ENCODE measurements around the gene CFAP126.
"Not testable (repeated sequence)": the region's sequence is repeated elsewhere in the genome, so short reads cannot be mapped to it uniquely, and the experiment has no call there.

Gene CFAP126

DNA sequence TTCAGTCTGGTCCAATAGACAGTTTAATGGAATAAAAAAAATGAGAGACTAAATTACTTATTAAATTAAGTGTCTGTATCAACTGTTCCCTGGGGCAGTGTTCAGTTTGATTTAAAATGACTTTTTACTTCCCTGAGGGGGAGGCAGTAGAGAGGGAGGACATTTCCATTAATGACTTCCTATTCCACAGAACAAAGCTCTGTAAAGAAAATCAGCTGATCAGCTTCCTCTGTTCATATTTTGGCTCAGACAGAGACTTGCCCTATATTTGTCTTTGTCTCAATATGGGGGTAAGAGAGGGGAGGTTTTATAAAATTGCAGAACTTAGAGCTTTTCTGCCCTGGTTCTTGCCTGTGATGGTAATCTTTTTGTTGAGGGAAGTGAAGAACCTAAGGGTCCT is 8.4 kb downstream of the CFAP126 start:
- H3K36me3 ChIP-seq, result peaks cover 31 to 72% (median 49%) of the 10 kb centered on the region in 11 experiments
- H3K9me3 ChIP-seq (replicated peaks in 1 of 11), result no peaks in the 10 kb centered on the region
- peaks cover 0 to 25% (median 16%) of the 10 kb centered on the region in 10 experiments; a peak in 13 of 20 replicates for H3K4me1 ChIP-seq
- no peak overlapping the region; a peak in 1 of 20 replicates for H3K4me3 ChIP-seq
- H3K9ac ChIP-seq, result peak overlapping the region in 3 of 11 experiments; percentile 48 to 60 (median 54); a peak in 4 of 22 replicates
- TF ChIP-seq Cebpa-rat (IDR thresholded peaks at IDR 0.05), result no peak
- no peaks in the 10 kb centered on the region for H4K20me1 ChIP-seq
- H3K4me2 ChIP-seq, result peak overlapping the region in 4 of 11 experiments; percentile 4 to 86 (median 61); a peak in 6 of 22 replicates
- no peaks in the 10 kb centered on the region for H3K27me3 ChIP-seq
- peak overlapping the region in 4 of 11 experiments; percentile 24 to 78 (median 68); a peak in 7 of 22 replicates for H3K27ac ChIP-seq

DNA sequence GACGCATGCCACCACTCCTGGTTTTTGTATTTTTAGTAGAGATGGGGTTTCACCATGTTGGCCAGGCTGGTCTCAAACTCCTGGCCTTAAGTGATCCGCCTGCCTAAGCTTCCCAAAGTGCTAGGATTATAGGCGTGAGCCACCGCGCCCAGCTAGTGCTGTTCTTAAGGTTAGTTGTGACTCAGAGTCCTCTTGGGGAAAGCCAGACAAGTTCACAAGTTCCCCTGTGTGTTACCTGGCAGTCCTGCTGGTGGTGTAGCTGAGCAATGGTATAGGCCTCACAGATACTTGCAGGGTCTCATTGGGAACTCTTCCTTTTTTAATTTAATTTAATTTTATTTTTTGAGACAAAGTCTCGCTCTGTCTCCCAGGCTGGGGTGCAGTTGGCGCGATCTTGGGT is 10.6 kb downstream of the CFAP126 start:
- H3K36me3 ChIP-seq, result peaks cover 24 to 75% (median 49%) of the 10 kb centered on the region in 11 experiments
- H3K4me3 ChIP-seq, result no peak overlapping the region
- no peak overlapping the region for H3K9ac ChIP-seq
- no peak for TF ChIP-seq Cebpa-rat (IDR thresholded peaks at IDR 0.05)
- H3K27me3 ChIP-seq, result no peaks in the 10 kb centered on the region
- H3K27ac ChIP-seq, result no peak overlapping the region
- 0 out of 22 replicates have a peak overlapping the region, but pooled peaks of 1 of the 11 experiments have one; percentile 26 for H3K4me2 ChIP-seq
- H4K20me1 ChIP-seq, result no peaks in the 10 kb centered on the region
- H3K4me1 ChIP-seq, result peaks cover 0 to 29% (median 17%) of the 10 kb centered on the region in 10 experiments; a peak in 17 of 20 replicates
- H3K9me3 ChIP-seq (replicated peaks in 1 of 11), result no peaks in the 10 kb centered on the region

DNA sequence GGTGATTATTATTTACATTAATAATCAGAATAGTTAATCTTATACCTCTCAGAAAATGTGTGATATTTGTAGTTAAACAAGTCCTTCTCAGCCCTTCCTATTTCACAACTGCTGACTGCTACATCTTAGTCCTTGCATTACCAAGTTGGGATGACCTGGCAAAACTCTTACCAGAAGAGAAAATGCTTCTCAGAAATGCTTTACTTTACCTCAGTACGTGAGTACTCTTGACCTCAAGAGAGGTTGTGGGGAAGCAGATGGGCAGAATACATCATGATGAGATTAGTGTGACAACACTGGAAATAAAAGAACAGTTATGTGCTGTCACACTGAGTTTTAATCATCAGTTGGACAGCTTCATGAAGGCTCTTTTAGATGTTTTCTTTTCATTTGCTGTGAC is 16.2 kb downstream of the CFAP126 start:
- H3K36me3 ChIP-seq, result peaks cover 12 to 54% (median 27%) of the 10 kb centered on the region in 11 experiments
- TF ChIP-seq Cebpa-rat (IDR thresholded peaks at IDR 0.05), result no peak
- no peaks in the 10 kb centered on the region for H3K27me3 ChIP-seq
- H4K20me1 ChIP-seq, result no peaks in the 10 kb centered on the region
- H3K27ac ChIP-seq, result peak overlapping the region in 9 of 11 experiments; percentile 12 to 75 (median 56); a peak in 17 of 22 replicates
- peak overlapping the region in 2 of 11 experiments; percentile 16 to 40; a peak in 3 of 22 replicates for H3K9ac ChIP-seq
- H3K4me1 ChIP-seq, result peaks cover 25 to 45% (median 35%) of the 10 kb centered on the region in 10 experiments
- no peak overlapping the region for H3K4me3 ChIP-seq
- H3K4me2 ChIP-seq, result peak overlapping the region; percentile 34 to 74 (median 69)
- no peaks in the 10 kb centered on the region for H3K9me3 ChIP-seq (replicated peaks in 1 of 11)

GRCh38 chr1:161350671-161351070 is 17.0 kb downstream of the CFAP126 start:
- Histone ChIP-seq H3K9me3 (replicated peaks in 1 of 11) (no peaks in the 10 kb centered on the region), H3K4me1 (peaks cover 25 to 40% (median 33%) of the 10 kb centered on the region in 10 experiments), H4K20me1 (no peaks in the 10 kb centered on the region), H3K27me3 (no peaks in the 10 kb centered on the region), H3K4me3 (no peak overlapping the region), H3K4me2 (peak overlapping the region; percentile 62 to 74 (median 70)), H3K36me3 (peaks cover 12 to 55% (median 29%) of the 10 kb centered on the region in 11 experiments), H3K27ac (peak overlapping the region; percentile 21 to 75 (median 56); a peak in 21 of 22 replicates), H3K9ac (peak overlapping the region in 4 of 11 experiments; percentile 19 to 38 (median 26); a peak in 2 of 22 replicates)
- TF ChIP-seq Cebpa-rat (IDR thresholded peaks at IDR 0.05), result no peak

- TF ChIP-seq Cebpa-rat (IDR thresholded peaks at IDR 0.05), result no peak
- H3K27me3 ChIP-seq, result no peaks in the 10 kb centered on the region
- no peak overlapping the region for H3K4me2 ChIP-seq
- no peaks in the 10 kb centered on the region for H3K4me1 ChIP-seq
- H3K27ac ChIP-seq, result no peak overlapping the region
- peaks cover 58 to 99% (median 84%) of the 10 kb centered on the region in 11 experiments for H3K36me3 ChIP-seq
- H3K9ac ChIP-seq, result no peak overlapping the region
- no peaks in the 10 kb centered on the region for H4K20me1 ChIP-seq
- H3K9me3 ChIP-seq (replicated peaks in 1 of 11), result no peaks in the 10 kb centered on the region
- no peak overlapping the region for H3K4me3 ChIP-seq
Measured at GRCh38 chr1:161342821-161343220, 24.9 kb downstream of the CFAP126 start.

- Histone ChIP-seq H3K36me3 (peaks cover 59 to 100% (median 87%) of the 10 kb centered on the region in 11 experiments), H3K9me3 (replicated peaks in 1 of 11) (no peaks in the 10 kb centered on the region), H3K4me1 (no peaks in the 10 kb centered on the region), H4K20me1 (no peaks in the 10 kb centered on the region), H3K27me3 (no peaks in the 10 kb centered on the region), H3K9ac (no peak overlapping the region), H3K27ac (no peak overlapping the region), H3K4me3 (no peak overlapping the region), H3K4me2 (no peak overlapping the region)
- no peak for TF ChIP-seq Cebpa-rat (IDR thresholded peaks at IDR 0.05)
Measured at GRCh38 chr1:161342177-161342576, 25.5 kb downstream of the CFAP126 start.

GRCh38 chr1:161335796-161336195 is 31.9 kb downstream of the CFAP126 start:
- Histone ChIP-seq H3K9me3 (replicated peaks in 1 of 11) (no peaks in the 10 kb centered on the region), H3K4me3 (no peak overlapping the region), H3K4me2 (no peak overlapping the region), H3K27ac (no peak overlapping the region), H3K36me3 (peaks cover 65 to 100% (median 90%) of the 10 kb centered on the region in 11 experiments), H3K9ac (no peak overlapping the region), H3K4me1 (no peaks in the 10 kb centered on the region), H3K27me3 (no peaks in the 10 kb centered on the region), H4K20me1 (no peaks in the 10 kb centered on the region)
- no peak for TF ChIP-seq Cebpa-rat (IDR thresholded peaks at IDR 0.05)

DNA sequence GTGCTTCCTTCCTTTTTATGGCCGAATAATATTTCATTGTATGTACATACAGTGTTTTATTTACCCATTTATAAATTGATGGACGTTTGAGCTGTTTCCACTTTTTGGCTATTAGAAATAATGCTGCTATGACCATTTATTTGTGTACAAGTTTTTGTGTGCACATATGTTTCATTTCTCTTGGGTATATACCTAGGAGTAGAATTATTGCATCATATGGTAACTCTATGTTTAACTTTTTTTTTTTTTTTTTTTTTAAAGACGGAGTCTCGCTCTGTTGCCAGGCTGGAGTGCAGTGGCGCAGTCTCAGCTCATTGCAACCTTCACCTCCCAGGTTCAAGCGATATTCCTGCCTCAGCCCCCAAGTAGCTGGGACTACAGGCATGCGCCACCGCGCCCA is 34.5 kb downstream of the CFAP126 start:
- no peak overlapping the region for H3K4me2 ChIP-seq
- no peak overlapping the region for H3K27ac ChIP-seq
- no peaks in the 10 kb centered on the region for H4K20me1 ChIP-seq
- TF ChIP-seq Cebpa-rat (IDR thresholded peaks at IDR 0.05), result 0 out of 22 replicates have a peak, but pooled peaks of 2 of the 11 experiments have one; percentile 9 to 20
- no peaks in the 10 kb centered on the region for H3K9me3 ChIP-seq (replicated peaks in 1 of 11)
- H3K4me3 ChIP-seq, result no peak overlapping the region
- no peaks in the 10 kb centered on the region for H3K4me1 ChIP-seq
- no peak overlapping the region for H3K9ac ChIP-seq
- no peaks in the 10 kb centered on the region for H3K27me3 ChIP-seq
- peaks cover 69 to 100% (median 92%) of the 10 kb centered on the region in 11 experiments for H3K36me3 ChIP-seq

DNA sequence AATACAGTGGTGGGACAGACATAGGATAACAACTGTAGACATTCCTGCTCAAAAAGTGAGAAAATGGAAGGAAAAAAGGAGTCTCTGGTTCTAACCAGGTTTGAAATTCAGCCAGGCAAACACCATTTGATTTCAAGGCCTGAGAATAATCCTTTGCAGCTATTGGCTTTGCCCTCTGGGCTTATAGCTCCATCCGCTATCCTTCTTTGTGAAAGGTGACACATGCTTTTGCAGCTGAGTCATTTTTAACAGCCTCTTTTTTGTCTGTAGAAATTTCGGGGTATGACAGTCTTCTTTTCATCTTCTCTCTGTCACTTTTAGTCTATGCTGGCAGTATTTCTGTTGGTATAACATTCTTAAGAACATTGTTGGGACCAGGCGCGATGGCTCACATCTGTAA is 37.3 kb downstream of the CFAP126 start:
- H3K9me3 ChIP-seq (replicated peaks in 1 of 11), result no peaks in the 10 kb centered on the region
- H3K27me3 ChIP-seq, result no peaks in the 10 kb centered on the region
- no peaks in the 10 kb centered on the region; a peak in 1 of 22 replicates for H4K20me1 ChIP-seq
- H3K4me2 ChIP-seq, result no peak overlapping the region
- H3K36me3 ChIP-seq, result peaks cover 92 to 100% (median 97%) of the 10 kb centered on the region in 11 experiments
- no peak overlapping the region for H3K4me3 ChIP-seq
- TF ChIP-seq Cebpa-rat (IDR thresholded peaks at IDR 0.05), result no peak
- no peaks in the 10 kb centered on the region for H3K4me1 ChIP-seq
- H3K27ac ChIP-seq, result no peak overlapping the region
- no peak overlapping the region for H3K9ac ChIP-seq

DNA sequence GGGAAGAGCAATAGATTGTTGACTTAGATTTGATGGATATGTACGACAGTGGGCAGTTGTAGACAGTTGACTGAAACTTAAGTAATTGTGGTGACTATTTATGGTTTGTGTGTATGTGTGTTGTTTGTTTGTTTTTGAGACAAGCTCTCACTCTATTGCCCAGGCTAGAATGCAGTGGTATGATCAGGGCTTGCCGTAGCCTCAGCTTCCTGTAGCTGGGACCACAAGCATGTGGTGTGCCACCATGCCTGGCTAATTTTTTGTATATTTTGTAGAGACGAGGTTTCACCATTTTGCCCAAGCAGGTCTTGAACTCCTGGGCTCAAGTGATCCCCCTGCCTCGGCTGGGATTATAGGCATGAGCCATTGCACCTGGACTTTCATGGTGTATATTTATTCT is 43.7 kb downstream of the CFAP126 start:
- peaks cover 0 to 4% (median 0%) of the 10 kb centered on the region in 11 experiments; a peak in 3 of 22 replicates for H4K20me1 ChIP-seq
- H3K9me3 ChIP-seq (replicated peaks in 1 of 11), result no peaks in the 10 kb centered on the region
- no peak for TF ChIP-seq Cebpa-rat (IDR thresholded peaks at IDR 0.05)
- no peak overlapping the region for H3K9ac ChIP-seq
- H3K27me3 ChIP-seq, result no peaks in the 10 kb centered on the region
- no peak overlapping the region for H3K27ac ChIP-seq
- H3K4me1 ChIP-seq, result peaks cover 0 to 12% (median 5%) of the 10 kb centered on the region in 10 experiments; a peak in 6 of 20 replicates
- H3K4me2 ChIP-seq, result peak overlapping the region in 5 of 11 experiments; percentile 10 to 27 (median 11); a peak in 3 of 22 replicates
- no peak overlapping the region for H3K4me3 ChIP-seq
- peaks cover 50 to 75% (median 56%) of the 10 kb centered on the region in 11 experiments for H3K36me3 ChIP-seq

DNA sequence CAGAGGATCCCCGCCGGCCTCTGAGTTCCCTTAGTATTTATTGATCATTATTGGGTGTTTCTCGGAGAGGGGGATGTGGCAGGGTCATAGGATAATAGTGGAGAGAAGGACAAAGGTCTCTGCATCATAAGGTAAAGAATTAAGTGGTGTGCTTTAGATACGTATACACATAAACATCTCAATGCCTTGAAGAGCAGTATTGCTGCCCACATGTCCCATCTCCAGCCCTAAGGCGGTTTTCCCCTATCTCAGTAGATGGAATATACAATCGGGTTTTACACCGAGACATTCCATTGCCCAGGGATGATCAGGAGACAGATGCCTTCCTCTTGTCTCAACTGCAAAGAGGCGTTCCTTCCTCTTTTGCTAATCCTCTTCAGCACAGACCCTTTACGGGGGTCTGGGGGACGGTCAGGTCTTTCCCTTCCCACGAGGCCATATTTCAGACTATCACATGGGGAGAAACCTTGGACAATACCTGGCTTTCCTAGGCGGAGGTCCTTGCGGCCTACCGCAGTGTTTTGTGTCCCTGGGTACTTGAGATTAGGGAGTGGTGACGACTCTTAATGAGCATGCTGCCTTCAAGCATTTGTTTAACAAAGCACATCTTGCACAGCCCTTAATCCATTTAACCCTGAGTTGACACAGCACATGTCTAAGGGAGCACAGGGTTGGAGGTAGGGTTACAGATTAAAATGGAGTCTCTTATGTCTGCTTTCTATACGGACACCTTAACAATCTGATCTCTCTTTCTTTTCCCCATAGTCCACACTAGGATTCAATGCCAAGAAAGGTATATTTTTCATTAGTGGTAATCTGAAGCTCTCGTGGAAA is 51.6 kb downstream of the CFAP126 start:
- Histone ChIP-seq H3K36me3 (peaks cover 0 to 17% (median 12%) of the 10 kb centered on the region in 11 experiments; a peak in 10 of 22 replicates), H3K4me2 (peak overlapping the region in 10 of 11 experiments; percentile 77 to 99 (median 87); a peak in 17 of 22 replicates), H3K4me1 (peaks cover 15 to 27% (median 22%) of the 10 kb centered on the region in 10 experiments)
- H3K9me3 ChIP-seq (replicated peaks in 1 of 11); H4K20me1 ChIP-seq; H3K27me3 ChIP-seq; H3K27ac ChIP-seq; H3K9ac ChIP-seq; H3K4me3 ChIP-seq: not testable (repeated sequence)
